OCI-LY3 (cell line): Measurements from ENCODE around the gene FOLR3.
"Not testable (repeated sequence)": the region's sequence is repeated elsewhere in the genome, so short reads cannot be mapped to it uniquely, and the experiment has no call there.

Experiments used
- H2AFZ ChIP-seq: fragments of 200-600, 300-600 bp; shearing (Covaris generic); 2 replicates; pipeline ENCODE4 v1.6.0; 2014; ENCODE audit warnings: antibody characterized with exemption, low read depth, low read length
- H3K27ac ChIP-seq: fragments of 200-600, 300-600 bp; sonication (generic); 2 replicates; pipeline ENCODE4 v1.5.1; 2014; ENCODE audit warnings: mild to moderate bottlenecking, low read length, moderate library complexity, mixed read lengths
- H3K27me3 ChIP-seq: fragments of 200-600, 300-600 bp; sonication (generic); 2 replicates; pipeline ENCODE4 v1.6.1; 2014; ENCODE audit warnings: low read depth, low read length, mixed read lengths
- H3K36me3 ChIP-seq: fragments of 200-600, 300-600 bp; sonication (generic); replicated peaks from 2 replicates; pipeline ENCODE3; 2014; ENCODE audit warnings: low read depth, low read length, mixed read lengths
- H3K4me1 ChIP-seq: fragments of 300-600, 200-600 bp; sonication (generic); 2 replicates; pipeline ENCODE4 v1.6.1; 2014; ENCODE audit warnings: low read length, mixed read lengths
- H3K4me2 ChIP-seq: fragments of 200-600, 300-600 bp; sonication (generic); 2 replicates; pipeline ENCODE4 v1.6.1; 2014; ENCODE audit warnings: low read length, mixed read lengths
- H3K4me3 ChIP-seq: fragments of 300-600, 200-600 bp; sonication (generic); 2 replicates; pipeline ENCODE4 v1.5.1; 2014; ENCODE audit warnings: antibody characterized with exemption, mild to moderate bottlenecking, low read length, moderate library complexity
- H3K79me2 ChIP-seq: fragments of 300-600, 200-600 bp; shearing (Covaris generic); 2 replicates; pipeline ENCODE4 v1.6.1; 2014; ENCODE audit warnings: mild to moderate bottlenecking, low read length, mixed read lengths
- H3K9ac ChIP-seq: fragments of 300-600, 200-600 bp; shearing (Covaris generic); 2 replicates; pipeline ENCODE4 v1.6.0; 2014; ENCODE audit warnings: mild to moderate bottlenecking, low read length, moderate library complexity
- H3K9me3 ChIP-seq: fragments of 200-600, 300-600 bp; shearing (Covaris generic); 2 replicates; pipeline ENCODE4 v1.6.1; 2014; ENCODE audit warnings: low read length, mixed read lengths; ENCODE audit not compliant: insufficient read depth
- H4K20me1 ChIP-seq: fragments of 200-600, 300-600 bp; sonication (generic); 2 replicates; pipeline ENCODE4 v1.6.1; 2016; ENCODE audit warnings: low read length, mixed read lengths; ENCODE audit not compliant: insufficient read depth
- CTCF ChIP-seq: fragments of 200-600, 300-600 bp; sonication (generic); IDR thresholded peaks from 2 replicates; pipeline ENCODE4 v1.5.1; 2014; ENCODE audit warnings: antibody characterized with exemption, low read length, low read depth
- EZH2phosphoT487 ChIP-seq: fragments of 200-600 bp; shearing (Covaris generic); IDR thresholded peaks from 2 replicates; pipeline ENCODE4 v1.6.1; 2018; ENCODE audit warnings: antibody characterized with exemption, mixed run types, low read depth

The FOLR3 gene

GRCh38 chr11:72181553-72181958 lies 46.0 kb downstream of the FOLR3 start:
- not testable (repeated sequence) for H4K20me1 ChIP-seq, H3K36me3 ChIP-seq, H3K27ac ChIP-seq, H3K9ac ChIP-seq, H3K4me1 ChIP-seq, H3K9me3 ChIP-seq, H3K79me2 ChIP-seq, H3K4me2 ChIP-seq, H2AFZ ChIP-seq, H3K4me3 ChIP-seq
- peak; percentile 33 for TF ChIP-seq CTCF
- H3K27me3 ChIP-seq = peaks cover 13% of the 10 kb centered on the region

GRCh38 chr11:72188267-72188666 lies 52.7 kb downstream of the FOLR3 start:
- Histone ChIP-seq H3K9me3 (no peaks in the 10 kb centered on the region), H2AFZ (no peak overlapping the region), H3K27ac (no peak overlapping the region), H3K4me1 (no peaks in the 10 kb centered on the region), H3K4me2 (no peak overlapping the region), H3K36me3 (no peaks in the 10 kb centered on the region), H3K79me2 (no peaks in the 10 kb centered on the region), H3K27me3 (0 out of 2 replicates have a peak, but pooled peaks cover 2% of the 10 kb centered on the region), H3K4me3 (no peak overlapping the region), H4K20me1 (no peaks in the 10 kb centered on the region), H3K9ac (no peak overlapping the region)
- TF ChIP-seq CTCF = no peak
- no peak for TF ChIP-seq EZH2phosphoT487
